Loucy (cell line): ENCODE data around the gene C19orf12.
A peak's percentile ranks its signal among the peaks of the same experiment; 100 is the strongest.

Source experiments
- H2AFZ ChIP-seq: fragments of 200-600 bp; sonication (generic); 2 replicates; pipeline ENCODE4 v1.6.0; 2016; ENCODE audit warnings: antibody characterized with exemption, mild to moderate bottlenecking, low read length, moderate library complexity
- H3F3A ChIP-seq: fragments of 200-600 bp; 2 replicates; pipeline ENCODE4 v1.6.0; 2016; ENCODE audit warnings: antibody characterized with exemption, low read depth, mild to moderate bottlenecking
- H3K27me3 ChIP-seq: fragments of 200-600 bp; sonication (generic); 2 replicates; pipeline ENCODE4 v1.6.1; 2014; ENCODE audit warnings: low read length, mild to moderate bottlenecking; ENCODE audit not compliant: insufficient read depth, poor library complexity, severe bottlenecking
- H3K36me3 ChIP-seq: fragments of 200-600 bp; sonication (generic); 2 replicates; pipeline ENCODE4 v1.6.1; 2016; ENCODE audit warnings: low read length; ENCODE audit not compliant: insufficient read depth
- H3K4me1 ChIP-seq: fragments of 200-600 bp; sonication (generic); 2 replicates; pipeline ENCODE4 v1.5.1; 2014; ENCODE audit warnings: low read length, mild to moderate bottlenecking; ENCODE audit not compliant: insufficient read depth, poor library complexity, severe bottlenecking
- H3K4me2 ChIP-seq: fragments of 200-600 bp; sonication (generic); 2 replicates; pipeline ENCODE4 v1.6.0; 2014; ENCODE audit warnings: antibody characterized with exemption, low read length, low read depth, mild to moderate bottlenecking; ENCODE audit not compliant: poor library complexity, severe bottlenecking
- H3K4me3 ChIP-seq: fragments of 200-600 bp; sonication (generic); 2 replicates; pipeline ENCODE4 v1.5.1; 2014; ENCODE audit warnings: low read length, mild to moderate bottlenecking, mixed read lengths; ENCODE audit not compliant: poor library complexity, severe bottlenecking
- H3K79me2 ChIP-seq: fragments of 200-600 bp; sonication (generic); 2 replicates; pipeline ENCODE4 v1.6.1; 2014; ENCODE audit warnings: low read length; ENCODE audit not compliant: insufficient read depth
- H3K9ac ChIP-seq: fragments of 200-600 bp; sonication (generic); 2 replicates; pipeline ENCODE4 v1.6.0; 2014; ENCODE audit warnings: mild to moderate bottlenecking, low read depth, low read length, moderate library complexity; ENCODE audit not compliant: poor library complexity, severe bottlenecking
- H3K9me2 ChIP-seq: fragments of 200-600 bp; sonication (generic); replicated peaks from 2 replicates; pipeline ENCODE4 v1.6.1; 2016; ENCODE audit warnings: low read depth, low read length, mixed read lengths
- H3K9me3 ChIP-seq: fragments of 200-600 bp; sonication (generic); 2 replicates; pipeline ENCODE4 v1.6.1; 2014; ENCODE audit warnings: mild to moderate bottlenecking, antibody characterized with exemption, low read length, low read depth; ENCODE audit not compliant: insufficient read depth
- H4K20me1 ChIP-seq: fragments of 200-600 bp; sonication (generic); 2 replicates; pipeline ENCODE4 v1.6.0; 2014; ENCODE audit warnings: antibody characterized with exemption, low read length, mild to moderate bottlenecking; ENCODE audit not compliant: insufficient read depth, poor library complexity, severe bottlenecking
- CTCF ChIP-seq: fragments of 200-600 bp; sonication (generic); conservative IDR thresholded peaks from 2 replicates; pipeline ENCODE4 v1.5.1; 2014; ENCODE audit warnings: mild to moderate bottlenecking, antibody characterized with exemption, low read length
- EZH2phosphoT487 ChIP-seq: fragments of 200-600 bp; IDR thresholded peaks from 2 replicates; pipeline ENCODE4 v1.6.1; 2018; ENCODE audit warnings: antibody characterized with exemption, mild to moderate bottlenecking, moderate library complexity, borderline replicate concordance

The C19orf12 gene

GRCh38 chr19:29670255-29670654, 44.8 kb downstream of the C19orf12 start:
- Histone ChIP-seq H3K9me3 (no peaks in the 10 kb centered on the region), H3K9me2 (no peaks in the 10 kb centered on the region), H3K9ac (no peak overlapping the region), H3K27me3 (no peaks in the 10 kb centered on the region), H3K4me2 (no peak overlapping the region), H3F3A (no peaks in the 10 kb centered on the region), H3K4me1 (peaks cover 57% of the 10 kb centered on the region), H3K79me2 (peaks cover 94% of the 10 kb centered on the region), H3K36me3 (peaks cover 16% of the 10 kb centered on the region; the same call in 1 of the 2 replicates), H4K20me1 (no peaks in the 10 kb centered on the region), H3K4me3 (no peak overlapping the region), H2AFZ (no peak overlapping the region)
- no peak for TF ChIP-seq CTCF
- TF ChIP-seq EZH2phosphoT487: no peak

- Histone ChIP-seq H3K9me2 (no peaks in the 10 kb centered on the region), H3K36me3 (peaks cover 3% of the 10 kb centered on the region; the same call in 1 of the 2 replicates), H3K79me2 (peaks cover 84% of the 10 kb centered on the region), H3F3A (no peaks in the 10 kb centered on the region), H3K4me3 (peak overlapping the region; percentile 95), H3K4me2 (peak overlapping the region; percentile 88), H2AFZ (no peak overlapping the region), H3K27me3 (no peaks in the 10 kb centered on the region), H3K9me3 (no peaks in the 10 kb centered on the region), H3K4me1 (peaks cover 66% of the 10 kb centered on the region), H3K9ac (peak overlapping the region; percentile 78), H4K20me1 (no peaks in the 10 kb centered on the region)
- no peak for TF ChIP-seq EZH2phosphoT487
- peak; percentile 61 for TF ChIP-seq CTCF
Measured at GRCh38 chr19:29668746-29669609, 46.1 kb downstream of the C19orf12 start.

GRCh38 chr19:29667901-29668341, 47.1 kb downstream of the C19orf12 start:
- peak overlapping the region; percentile 78 for H3K9ac ChIP-seq
- H3F3A ChIP-seq: no peaks in the 10 kb centered on the region
- H3K36me3 ChIP-seq: no peaks in the 10 kb centered on the region
- H3K27me3 ChIP-seq: no peaks in the 10 kb centered on the region
- H3K9me3 ChIP-seq: no peaks in the 10 kb centered on the region
- peaks cover 74% of the 10 kb centered on the region for H3K79me2 ChIP-seq
- H2AFZ ChIP-seq: no peak overlapping the region
- peak overlapping the region; percentile 88 for H3K4me2 ChIP-seq
- peak; percentile 34 for TF ChIP-seq CTCF
- TF ChIP-seq EZH2phosphoT487: no peak
- peaks cover 62% of the 10 kb centered on the region for H3K4me1 ChIP-seq
- peak overlapping the region; percentile 95 for H3K4me3 ChIP-seq
- no peaks in the 10 kb centered on the region for H4K20me1 ChIP-seq
- H3K9me2 ChIP-seq: no peaks in the 10 kb centered on the region
